Measurements from ENCODE around the gene RGS14.

The RGS14 gene

DNA sequence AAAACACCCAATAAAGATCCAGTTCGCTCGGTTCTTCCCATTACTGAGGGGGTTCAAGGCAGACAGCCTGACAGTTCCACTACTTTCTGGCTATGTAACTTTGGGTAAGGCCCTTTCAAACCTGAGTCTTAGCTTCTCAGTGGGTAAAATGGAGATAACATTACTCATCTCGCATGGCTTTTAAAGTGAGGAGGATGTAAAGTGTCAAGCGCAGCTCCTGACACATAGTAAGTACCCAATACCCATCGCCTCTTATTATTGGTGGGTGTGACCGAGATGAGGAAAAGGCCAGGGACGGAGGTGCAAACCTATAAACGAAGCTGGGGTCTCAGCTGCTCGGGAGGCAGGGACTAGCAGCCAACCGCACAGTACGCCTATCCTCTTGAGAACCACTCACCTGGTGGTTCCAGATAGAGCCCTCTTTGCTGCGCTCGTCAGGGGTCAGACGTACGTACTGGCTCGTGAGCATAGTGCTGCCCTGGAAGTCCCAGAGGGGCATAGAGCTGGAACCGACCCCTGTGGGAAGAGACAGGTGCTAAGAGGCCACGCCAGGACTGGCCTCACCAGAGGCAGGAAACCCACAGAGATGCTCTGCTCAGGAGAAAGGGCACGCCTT lies 6.8 kb upstream of the RGS14 start:
- ATAC-seq: no peak; the same call in 2 of the 3 replicates
- TF ChIP-seq OSR1 (CRISPR knock-in tag; IDR thresholded peaks at IDR 0.05) (no peak), CSDC2 (CRISPR knock-in tag; IDR thresholded peaks at IDR 0.05) (no peak), BACH2 (CRISPR knock-in tag; IDR thresholded peaks at IDR 0.05; ENCODE audit: borderline replicate concordance) (no peak), GLIS3 (CRISPR knock-in tag; IDR thresholded peaks at IDR 0.05) (no peak), ISL1 (CRISPR knock-in tag; IDR thresholded peaks at IDR 0.05) (no peak), SNAI2 (CRISPR knock-in tag; IDR thresholded peaks at IDR 0.05) (no peak), ZNF565 (CRISPR knock-in tag; conservative IDR thresholded peaks at IDR 0.05; ENCODE audit: low read depth) (no peak), TSHZ2 (CRISPR knock-in tag; IDR thresholded peaks at IDR 0.05) (no peak), ZFP3 (CRISPR knock-in tag; IDR thresholded peaks at IDR 0.05) (no peak), ZNF8 (CRISPR knock-in tag; IDR thresholded peaks at IDR 0.05) (no peak)

- peak; percentile 100 for ATAC-seq
- TF ChIP-seq ZNF8 (CRISPR knock-in tag; IDR thresholded peaks at IDR 0.05): no peak
- no peak for TF ChIP-seq TOX (CRISPR knock-in tag; IDR thresholded peaks at IDR 0.05; ENCODE audit: borderline replicate concordance)
- TF ChIP-seq, protein P1, sequence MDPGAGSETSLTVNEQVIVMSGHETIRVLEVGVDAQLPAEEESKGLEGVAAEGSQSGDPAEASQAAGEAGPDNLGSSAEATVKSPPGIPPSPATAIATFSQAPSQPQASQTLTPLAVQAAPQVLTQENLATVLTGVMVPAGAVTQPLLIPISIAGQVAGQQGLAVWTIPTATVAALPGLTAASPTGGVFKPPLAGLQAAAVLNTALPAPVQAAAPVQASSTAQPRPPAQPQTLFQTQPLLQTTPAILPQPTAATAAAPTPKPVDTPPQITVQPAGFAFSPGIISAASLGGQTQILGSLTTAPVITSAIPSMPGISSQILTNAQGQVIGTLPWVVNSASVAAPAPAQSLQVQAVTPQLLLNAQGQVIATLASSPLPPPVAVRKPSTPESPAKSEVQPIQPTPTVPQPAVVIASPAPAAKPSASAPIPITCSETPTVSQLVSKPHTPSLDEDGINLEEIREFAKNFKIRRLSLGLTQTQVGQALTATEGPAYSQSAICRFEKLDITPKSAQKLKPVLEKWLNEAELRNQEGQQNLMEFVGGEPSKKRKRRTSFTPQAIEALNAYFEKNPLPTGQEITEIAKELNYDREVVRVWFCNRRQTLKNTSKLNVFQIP (CRISPR knock-in tag; IDR thresholded peaks at IDR 0.05; ENCODE audit: borderline replicate concordance, low read depth): no peak
- no peak for TF ChIP-seq PPARA (CRISPR knock-in tag; IDR thresholded peaks at IDR 0.05; ENCODE audit: borderline replicate concordance)
- TF ChIP-seq ZFP3 (CRISPR knock-in tag; IDR thresholded peaks at IDR 0.05): no peak; the same call in 1 of the 2 replicates
- no peak for TF ChIP-seq ZNF70 (CRISPR knock-in tag; IDR thresholded peaks at IDR 0.05)
- no peak for TF ChIP-seq ZC3H10 (CRISPR knock-in tag; IDR thresholded peaks at IDR 0.05)
- TF ChIP-seq ARNTL (CRISPR knock-in tag; IDR thresholded peaks at IDR 0.05; ENCODE audit: borderline replicate concordance, low read depth): no peak
- TF ChIP-seq OSR1 (CRISPR knock-in tag; IDR thresholded peaks at IDR 0.05): no peak
- no peak for TF ChIP-seq CREB5 (CRISPR knock-in tag; IDR thresholded peaks at IDR 0.05; ENCODE audit: low read depth)
- TF ChIP-seq BACH2 (CRISPR knock-in tag; IDR thresholded peaks at IDR 0.05; ENCODE audit: borderline replicate concordance): no peak
Observed at GRCh38 chr5:177351392-177352329, 6.1 kb upstream of the RGS14 start, which contains the start of gene LMAN2. LMAN2 (minus strand) TSS chr5:177351668; CDS start chr5:177351647, 21 bp downstream.

- no peak for ATAC-seq
- TF ChIP-seq CSDC2 (CRISPR knock-in tag; IDR thresholded peaks at IDR 0.05): no peak
Observed at GRCh38 chr5:177353093-177353492, 4.6 kb upstream of the RGS14 start.

GRCh38 chr5:177354256-177354655 lies 3.5 kb upstream of the RGS14 start:
- TF ChIP-seq ZFP3 (CRISPR knock-in tag; IDR thresholded peaks at IDR 0.05) (peak; percentile 86), TSHZ2 (CRISPR knock-in tag; IDR thresholded peaks at IDR 0.05) (no peak)
- ATAC-seq: no peak
